HUDEP-2 (cell line): ENCODE data around the gene CCL14.
"Not testable (repeated sequence)": the region's sequence is repeated elsewhere in the genome, so short reads cannot be mapped to it uniquely, and the experiment has no call there.

ENCODE experiments used
- DNase-seq, 76 experiments: peaks; one replicate each; lab custom pipeline; 2025; ENCODE audit not compliant: unreplicated experiment in 76 of 76; lab: John Stamatoyannopoulos, UW

CCL14 gene

GRCh38 chr17:35947156-35947585 is 39.4 kb downstream of the CCL14 start:
- peak in 32 of 76 experiments; percentile 2 to 45 (median 16) for DNase-seq

DNA sequence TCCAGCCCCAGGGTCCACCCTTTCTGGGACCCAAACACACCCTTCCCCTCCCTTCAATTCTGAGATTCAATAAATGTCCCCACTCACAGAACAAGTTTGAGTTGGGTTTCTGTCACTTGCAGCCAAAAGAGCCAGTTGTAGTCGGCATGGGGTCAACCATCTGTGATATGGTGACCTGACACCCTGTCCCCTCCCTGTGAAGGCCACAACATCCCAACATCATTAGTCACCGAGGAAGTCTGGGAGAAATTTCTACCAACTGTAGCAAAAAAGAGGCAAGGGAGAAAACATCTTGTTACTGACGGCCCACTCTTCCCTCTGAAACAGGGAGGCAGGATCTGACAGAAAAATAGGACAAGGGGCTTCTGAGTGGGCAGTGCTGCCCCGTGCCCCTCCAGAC is 42.4 kb downstream of the CCL14 start:
- DNase-seq, result no peak

DNA sequence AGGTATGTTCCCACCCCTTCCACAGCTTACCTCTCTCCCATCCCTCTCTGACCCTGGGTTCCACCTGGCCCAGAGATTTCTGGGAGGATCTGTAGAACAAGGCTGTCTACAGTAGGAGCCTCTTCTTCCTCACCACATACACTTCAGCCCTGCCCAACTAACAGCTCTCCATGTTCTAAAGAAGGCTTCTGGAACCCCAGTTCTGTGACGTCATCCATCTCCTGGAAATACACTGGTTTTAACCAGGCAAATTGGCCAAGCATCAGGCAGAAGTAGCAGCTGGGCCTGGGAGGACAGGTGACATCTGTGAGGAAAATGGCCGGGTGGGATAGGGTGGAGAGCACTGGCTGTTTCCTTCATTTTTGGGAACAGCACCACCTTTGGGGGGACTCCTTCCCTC is 43.0 kb downstream of the CCL14 start, which contains the start of gene LYZL6:
LYZL6 (minus strand) TSS at position 177 of the 400 bp plus-strand sequence. CDS start 4,357 bp downstream, outside the sequence.
- no peak for DNase-seq

DNA sequence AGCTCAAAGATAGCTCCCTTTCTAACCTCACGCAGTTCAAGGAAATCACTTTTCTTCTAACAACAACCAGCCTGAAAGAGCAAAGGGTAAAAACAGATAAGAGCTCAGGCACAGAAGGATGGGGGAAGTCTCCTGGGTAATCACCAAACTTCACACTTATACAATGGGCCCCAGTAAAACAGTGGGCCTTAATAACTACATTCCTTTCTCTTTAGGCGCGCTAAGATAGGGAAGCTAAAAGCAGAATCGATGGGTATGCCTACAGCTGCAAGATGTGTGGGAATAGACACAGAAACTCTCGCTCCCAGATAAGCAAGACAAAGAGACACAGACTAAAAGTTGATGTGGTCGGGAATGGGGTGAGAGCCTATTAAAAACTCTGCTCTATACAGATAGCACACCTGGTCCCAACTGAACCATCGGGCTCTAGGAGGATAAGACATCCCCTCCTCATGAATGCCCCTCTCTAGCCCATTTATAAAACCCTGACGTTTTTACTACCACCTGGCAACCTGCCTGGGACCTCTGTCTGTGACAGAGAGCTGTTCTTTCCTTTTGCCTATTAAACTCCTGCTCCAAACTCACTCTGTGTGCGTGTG is 43.8 kb downstream of the CCL14 start:
- peak in 2 of 76 experiments; percentile 6 for DNase-seq

DNA sequence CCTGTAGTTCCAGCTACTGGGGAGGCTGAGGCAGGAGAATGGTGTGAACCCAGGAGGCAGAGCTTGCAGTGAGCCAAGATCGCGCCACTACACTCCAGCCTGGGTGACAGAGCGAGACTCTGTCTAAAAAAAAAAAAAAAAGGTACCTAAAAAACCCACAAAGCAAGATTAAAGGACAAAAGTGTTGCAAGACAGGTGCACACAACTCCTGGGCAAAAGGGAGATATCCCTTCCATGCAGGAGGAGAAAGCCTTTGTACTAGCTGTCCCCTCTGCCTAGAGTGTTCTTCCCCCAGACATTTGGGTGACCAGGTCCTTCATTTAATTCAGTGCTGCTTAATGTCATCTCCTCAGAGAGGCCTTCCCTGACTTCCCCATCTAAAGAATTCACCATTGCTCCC is 48.0 kb downstream of the CCL14 start:
- DNase-seq, result not testable (repeated sequence)

- no peak for DNase-seq
Observed at GRCh38 chr17:35936063-35936462, 50.5 kb downstream of the CCL14 start.

- DNase-seq, result no peak
Observed at GRCh38 chr17:35934760-35935159, 51.8 kb downstream of the CCL14 start.
